HepG2 (cell line): ENCODE data around the gene GZMH. TPM values are rescaled to one million over a fixed set of nuclear protein-coding genes. Genes with fewer than 3 reads are reported as not detected.
A peak's percentile ranks its signal among the peaks of the same experiment; 100 is the strongest.

Experiments used
- AHR ChIP-seq: IDR thresholded peaks from 2 replicates; pipeline ENCODE4 v1.6.1; 2018; ENCODE audit warnings: missing genetic modification reagents, missing compliant biosample characterization
- ATF7-NPFF ChIP-seq: sonication (generic); formaldehyde crosslinking; IDR thresholded peaks from 2 replicates; pipeline ENCODE4 v1.8.1; 2023; ENCODE audit warnings: mild to moderate bottlenecking, low read depth, missing genetic modification reagents, moderate library complexity
- BORCS8-MEF2B ChIP-seq: sonication (generic); formaldehyde crosslinking; IDR thresholded peaks from 2 replicates; pipeline ENCODE4 v1.8.0; 2022; ENCODE audit warnings: mild to moderate bottlenecking, missing genetic modification reagents
- DMAP1 ChIP-seq: IDR thresholded peaks from 2 replicates; pipeline ENCODE4 v1.6.1; 2016
- HCFC1 ChIP-seq: fragments of 150-350 bp; IDR thresholded peaks from 2 replicates; pipeline ENCODE4 v1.6.1; 2014; ENCODE audit warnings: low read depth, low read length
- HES4 ChIP-seq: sonication (generic); formaldehyde crosslinking; IDR thresholded peaks from 2 replicates; pipeline ENCODE4 v1.9.0; 2021; ENCODE audit warnings: mild to moderate bottlenecking, missing genetic modification reagents, borderline replicate concordance
- KDM1A ChIP-seq: IDR thresholded peaks from 2 replicates; pipeline ENCODE4 v1.6.1; 2016; ENCODE audit warnings: missing compliant biosample characterization
- MEIS2 ChIP-seq: sonication (generic); formaldehyde crosslinking; IDR thresholded peaks from 2 replicates; pipeline ENCODE4 v1.9.0; 2021; ENCODE audit warnings: mild to moderate bottlenecking, missing genetic modification reagents
- MTF1 ChIP-seq: sonication (generic); formaldehyde crosslinking; IDR thresholded peaks from 2 replicates; pipeline ENCODE4 v1.5.0; 2020; ENCODE audit warnings: missing genetic modification reagents
- RXRA ChIP-seq: sonication (generic); formaldehyde crosslinking; IDR thresholded peaks from 2 replicates; pipeline ENCODE4 v1.5.1; 2020; ENCODE audit warnings: missing genetic modification reagents
- SNRNP70 ChIP-seq: fragments of 200-400 bp; formaldehyde crosslinking; IDR thresholded peaks from 2 replicates; pipeline ENCODE4 v1.6.1; 2017; ENCODE audit warnings: mild to moderate bottlenecking, low read depth, low read length, moderate library complexity
- SP1 ChIP-seq, 2 experiments: fragments of 450-650 bp in 1 of 2; sonication (generic) in 1 of 2; formaldehyde crosslinking in 1 of 2; IDR thresholded peaks; 2 replicates each; pipeline versions ENCODE4 v1.4.0 to v1.6.1; 2016 to 2020; ENCODE audit warnings: missing genetic modification reagents in 1 of 2
- TAF1 ChIP-seq: sonication (generic); formaldehyde crosslinking; IDR thresholded peaks from 2 replicates; pipeline ENCODE4 v1.4.0; 2020; ENCODE audit warnings: missing genetic modification reagents
- ZMYM3 ChIP-seq: sonication (generic); formaldehyde crosslinking; IDR thresholded peaks from 2 replicates; pipeline ENCODE4 v1.5.1; 2020; ENCODE audit warnings: mild to moderate bottlenecking, missing genetic modification reagents
- ZNF253 ChIP-seq: sonication (generic); formaldehyde crosslinking; IDR thresholded peaks from 2 replicates; pipeline ENCODE4 v1.8.0; 2022; ENCODE audit warnings: mild to moderate bottlenecking, missing genetic modification reagents, borderline replicate concordance
- ZNF556 ChIP-seq: sonication (generic); formaldehyde crosslinking; IDR thresholded peaks from 2 replicates; pipeline ENCODE4 v1.4.0; 2020; ENCODE audit warnings: mild to moderate bottlenecking, missing genetic modification reagents, borderline replicate concordance
- polyA plus RNA-seq, 8 experiments: library from polyadenylated mRNA; depleted of rRNA in 3 of 8; stranded (reverse) in 7 of 8; unstranded in 1 of 8; fragments of >200 nt; fragmentation: Illumina TruSeq in 4 of 8; extraction: Trizol in 4 of 8; gene quantifications; 2 replicates each; pipeline versions ENCODE4 v1.2.1 to v1.2.3, GENCODE V29; 2011 to 2016; ENCODE audit warnings: low read depth in 4 of 8, missing spikeins in 1 of 8, mixed read lengths in 1 of 8; ENCODE audit not compliant: insufficient read depth in 1 of 8
- total RNA-seq, 5 experiments: library from RNA; depleted of rRNA; stranded (reverse); fragments of >200 nt; fragmentation: Illumina TruSeq; extraction: Trizol; gene quantifications; 2 replicates each; pipeline ENCODE4 v1.2.3, GENCODE V29; 2016; ENCODE audit warnings: low read depth in 1 of 5
- TF ChIP-seq, protein P1 (sequence below): sonication (generic); formaldehyde crosslinking; IDR thresholded peaks from 2 replicates; pipeline ENCODE4; 2020; ENCODE audit warnings: missing genetic modification reagents, mild to moderate bottlenecking, borderline replicate concordance
- TF ChIP-seq, protein P2 (sequence below): sonication (generic); formaldehyde crosslinking; conservative IDR thresholded peaks from 2 replicates; pipeline ENCODE4 v1.4.0; 2020; ENCODE audit warnings: missing genetic modification reagents
- TF ChIP-seq, protein P3 (sequence below): sonication (generic); formaldehyde crosslinking; IDR thresholded peaks from 2 replicates; pipeline ENCODE4 v1.8.1; 2023; ENCODE audit warnings: mild to moderate bottlenecking, moderate library complexity, missing genetic modification reagents
- TF ChIP-seq, protein P4 (sequence below): sonication (generic); formaldehyde crosslinking; IDR thresholded peaks from 2 replicates; pipeline ENCODE4 v1.4.0; 2020; ENCODE audit warnings: mild to moderate bottlenecking, low read depth, missing genetic modification reagents

The GZMH gene
- total and polyA plus RNA-seq, 2 of the 13 experiments (the other 11 are each of a cell fraction or from before 2014, with no cell fraction given): 0.08 TPM; not detected in 1

DNA sequence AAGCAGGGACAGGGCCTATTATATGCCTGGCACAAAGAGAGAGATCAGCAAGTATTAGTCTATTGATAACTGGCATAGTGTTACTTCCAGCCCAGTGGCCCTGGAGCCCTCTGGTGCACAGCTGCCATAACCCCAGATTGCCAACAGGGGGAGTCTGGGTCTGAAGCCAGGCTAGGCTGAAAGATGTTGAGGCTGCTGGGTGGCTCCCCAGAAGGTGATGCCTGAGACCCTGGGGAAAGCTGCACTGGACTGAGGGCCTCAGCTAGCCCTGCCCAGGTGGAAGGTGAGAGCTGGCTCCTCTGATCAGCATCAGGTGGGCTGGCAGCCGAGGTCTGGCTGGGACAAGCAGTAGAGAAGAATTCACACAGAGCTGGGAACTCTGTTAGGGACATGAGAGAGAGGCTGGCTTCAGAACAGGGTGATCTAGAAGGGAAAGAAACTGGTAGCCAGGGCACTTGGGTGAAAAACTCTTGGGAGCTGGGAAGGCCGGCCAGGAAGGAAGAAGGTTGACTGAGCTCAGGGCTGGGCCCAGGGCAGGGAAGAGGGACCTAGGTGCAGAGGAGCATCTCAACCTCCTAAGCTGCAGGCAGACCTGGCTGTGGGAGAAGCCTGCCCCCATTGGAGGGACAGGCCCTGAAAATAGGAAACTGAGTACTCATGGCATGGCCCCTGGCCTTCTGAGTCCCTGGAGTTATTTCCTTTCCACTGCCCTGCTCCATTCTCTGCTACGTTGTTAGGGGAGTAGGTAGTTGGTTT, 3.9 kb downstream of the GZMH start (continued):
- TF ChIP-seq MEIS2 (CRISPR knock-in tag) (no peak), ATF7-NPFF (CRISPR knock-in tag) (no peak), MTF1 (CRISPR knock-in tag) (no peak), ZMYM3 (CRISPR knock-in tag) (no peak), ZNF556 (CRISPR knock-in tag) (no peak), SP1 (IDR thresholded peaks at IDR 0.05) (no peak), SP1 (CRISPR knock-in tag; IDR thresholded peaks at IDR 0.05) (no peak), KDM1A (CRISPR knock-in tag) (no peak), DMAP1 (CRISPR knock-in tag) (no peak), HCFC1 (no peak), RXRA (CRISPR knock-in tag) (no peak), TAF1 (CRISPR knock-in tag) (no peak), BORCS8-MEF2B (CRISPR knock-in tag) (no peak), HES4 (CRISPR knock-in tag) (no peak), AHR (CRISPR knock-in tag) (no peak), SNRNP70 (no peak), ZNF253 (CRISPR knock-in tag) (no peak)
- TF ChIP-seq, protein P1, sequence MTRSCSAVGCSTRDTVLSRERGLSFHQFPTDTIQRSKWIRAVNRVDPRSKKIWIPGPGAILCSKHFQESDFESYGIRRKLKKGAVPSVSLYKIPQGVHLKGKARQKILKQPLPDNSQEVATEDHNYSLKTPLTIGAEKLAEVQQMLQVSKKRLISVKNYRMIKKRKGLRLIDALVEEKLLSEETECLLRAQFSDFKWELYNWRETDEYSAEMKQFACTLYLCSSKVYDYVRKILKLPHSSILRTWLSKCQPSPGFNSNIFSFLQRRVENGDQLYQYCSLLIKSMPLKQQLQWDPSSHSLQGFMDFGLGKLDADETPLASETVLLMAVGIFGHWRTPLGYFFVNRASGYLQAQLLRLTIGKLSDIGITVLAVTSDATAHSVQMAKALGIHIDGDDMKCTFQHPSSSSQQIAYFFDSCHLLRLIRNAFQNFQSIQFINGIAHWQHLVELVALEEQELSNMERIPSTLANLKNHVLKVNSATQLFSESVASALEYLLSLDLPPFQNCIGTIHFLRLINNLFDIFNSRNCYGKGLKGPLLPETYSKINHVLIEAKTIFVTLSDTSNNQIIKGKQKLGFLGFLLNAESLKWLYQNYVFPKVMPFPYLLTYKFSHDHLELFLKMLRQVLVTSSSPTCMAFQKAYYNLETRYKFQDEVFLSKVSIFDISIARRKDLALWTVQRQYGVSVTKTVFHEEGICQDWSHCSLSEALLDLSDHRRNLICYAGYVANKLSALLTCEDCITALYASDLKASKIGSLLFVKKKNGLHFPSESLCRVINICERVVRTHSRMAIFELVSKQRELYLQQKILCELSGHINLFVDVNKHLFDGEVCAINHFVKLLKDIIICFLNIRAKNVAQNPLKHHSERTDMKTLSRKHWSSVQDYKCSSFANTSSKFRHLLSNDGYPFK (CRISPR knock-in tag): peak; percentile 60; the same call in 1 of the 2 replicates
- TF ChIP-seq, protein P2, sequence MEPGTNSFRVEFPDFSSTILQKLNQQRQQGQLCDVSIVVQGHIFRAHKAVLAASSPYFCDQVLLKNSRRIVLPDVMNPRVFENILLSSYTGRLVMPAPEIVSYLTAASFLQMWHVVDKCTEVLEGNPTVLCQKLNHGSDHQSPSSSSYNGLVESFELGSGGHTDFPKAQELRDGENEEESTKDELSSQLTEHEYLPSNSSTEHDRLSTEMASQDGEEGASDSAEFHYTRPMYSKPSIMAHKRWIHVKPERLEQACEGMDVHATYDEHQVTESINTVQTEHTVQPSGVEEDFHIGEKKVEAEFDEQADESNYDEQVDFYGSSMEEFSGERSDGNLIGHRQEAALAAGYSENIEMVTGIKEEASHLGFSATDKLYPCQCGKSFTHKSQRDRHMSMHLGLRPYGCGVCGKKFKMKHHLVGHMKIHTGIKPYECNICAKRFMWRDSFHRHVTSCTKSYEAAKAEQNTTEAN: no peak
- TF ChIP-seq, protein P3, sequence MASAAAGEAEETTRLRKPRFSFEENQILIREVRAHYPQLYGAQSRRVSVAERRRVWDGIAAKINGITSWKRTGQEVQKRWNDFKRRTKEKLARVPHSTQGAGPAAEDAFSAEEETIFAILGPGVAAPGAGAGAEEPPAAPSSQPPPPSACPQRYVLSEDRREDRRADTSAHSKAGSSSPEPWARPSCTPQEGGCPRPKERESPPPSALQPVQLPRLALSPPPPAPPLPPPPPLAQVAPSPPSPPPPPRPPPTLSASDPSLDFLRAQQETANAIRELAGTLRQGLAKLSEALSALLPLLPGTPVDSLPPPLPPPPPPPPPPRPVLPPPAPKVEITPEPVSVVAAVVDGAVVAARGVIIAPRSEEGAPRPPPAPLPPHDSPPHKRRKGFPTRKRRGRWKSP (CRISPR knock-in tag): no peak
- TF ChIP-seq, protein P4, sequence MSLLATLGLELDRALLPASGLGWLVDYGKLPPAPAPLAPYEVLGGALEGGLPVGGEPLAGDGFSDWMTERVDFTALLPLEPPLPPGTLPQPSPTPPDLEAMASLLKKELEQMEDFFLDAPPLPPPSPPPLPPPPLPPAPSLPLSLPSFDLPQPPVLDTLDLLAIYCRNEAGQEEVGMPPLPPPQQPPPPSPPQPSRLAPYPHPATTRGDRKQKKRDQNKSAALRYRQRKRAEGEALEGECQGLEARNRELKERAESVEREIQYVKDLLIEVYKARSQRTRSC: no peak
